PFSK-1 (cell line): Measurements from ENCODE around the gene LRRC15.

Source experiments
- FOXP2 ChIP-seq: optimal IDR thresholded peaks from 2 replicates; pipeline ENCODE3; 2011; ENCODE audit warnings: borderline replicate concordance, control low read depth, inconsistent platforms; ENCODE audit not compliant: insufficient read depth; ENCODE audit errors: extremely low read length, extremely low read depth
- POLR2AphosphoS5 ChIP-seq: IDR thresholded peaks from 2 replicates; pipeline ENCODE4 v1.6.1; 2012; ENCODE audit warnings: low read depth, mild to moderate bottlenecking, control low read depth, low read length, moderate library complexity
- REST ChIP-seq, 2 experiments: IDR thresholded peaks; 2 replicates each; pipeline versions ENCODE4 v1.6.1 to v1.8.0; 2011 to 2012; ENCODE audit warnings: low read depth in 2 of 2, low read length in 2 of 2, control low read depth in 1 of 2, inconsistent platforms in 1 of 2, mild to moderate bottlenecking in 1 of 2, moderate library complexity in 1 of 2; ENCODE audit not compliant: insufficient read depth in 1 of 2
- SIN3A ChIP-seq: IDR thresholded peaks from 2 replicates; pipeline ENCODE4 v1.6.1; 2012; ENCODE audit warnings: mild to moderate bottlenecking, low read length, moderate library complexity, borderline replicate concordance; ENCODE audit not compliant: insufficient read depth
- TAF1 ChIP-seq: IDR thresholded peaks from 2 replicates; pipeline ENCODE4 v1.6.1; 2012; ENCODE audit warnings: low read length, control low read depth, borderline replicate concordance; ENCODE audit not compliant: insufficient read depth

Gene LRRC15

GRCh38 chr3:194352667-194353246 is 16.8 kb downstream of the LRRC15 start:
- TF ChIP-seq SIN3A (no peak), FOXP2 (no peak), REST (IDR thresholded peaks at IDR 0.05; ENCODE audit: insufficient read depth in 1 of 2, low read depth in 2 of 2, low read length in 2 of 2) (no peak), TAF1 (no peak), POLR2AphosphoS5 (no peak)

GRCh38 chr3:194351952-194352536 is 17.5 kb downstream of the LRRC15 start:
- TF ChIP-seq TAF1 (no peak), FOXP2 (no peak), REST (IDR thresholded peaks at IDR 0.05; ENCODE audit: insufficient read depth in 1 of 2, low read depth in 2 of 2, low read length in 2 of 2) (no peak), SIN3A (no peak), POLR2AphosphoS5 (no peak)

- TF ChIP-seq FOXP2 (no peak), REST (IDR thresholded peaks at IDR 0.05; ENCODE audit: insufficient read depth in 1 of 2, low read depth in 2 of 2, low read length in 2 of 2) (no peak), POLR2AphosphoS5 (no peak), SIN3A (no peak), TAF1 (no peak)
Observed at GRCh38 chr3:194351080-194351672, 18.4 kb downstream of the LRRC15 start, which contains the start of gene CPN2. TSS of gene CPN2 (minus strand) at chr3:194351328. CDS start at chr3:194342702, 8,626 bp downstream.

- TF ChIP-seq SIN3A: no peak
- no peak for TF ChIP-seq POLR2AphosphoS5
- TF ChIP-seq FOXP2: no peak
- TF ChIP-seq REST (IDR thresholded peaks at IDR 0.05; ENCODE audit: insufficient read depth in 1 of 2, low read depth in 2 of 2, low read length in 2 of 2): no peak
- TF ChIP-seq TAF1: no peak
Observed at GRCh38 chr3:194350726-194351071, 18.8 kb downstream of the LRRC15 start.

GRCh38 chr3:194348354-194348753 is 21.2 kb downstream of the LRRC15 start:
- TF ChIP-seq FOXP2: no peak
- TF ChIP-seq REST (IDR thresholded peaks at IDR 0.05; ENCODE audit: insufficient read depth in 1 of 2, low read depth in 2 of 2, low read length in 2 of 2): no peak
- TF ChIP-seq POLR2AphosphoS5: no peak
- no peak for TF ChIP-seq SIN3A
- no peak for TF ChIP-seq TAF1
